T follicular helper cell (primary cell): ENCODE results near the gene HSD17B3.
"Not testable (repeated sequence)": the region's sequence is repeated elsewhere in the genome, so short reads cannot be mapped to it uniquely, and the experiment has no call there.

Source experiments
- DNase-seq: peaks from one replicate; pipeline ENCODE4 v3.0.0-alpha.2; 2020; ENCODE audit warnings: low read depth

HSD17B3 gene

GRCh38 chr9:96306958-96307357 is 5.0 kb upstream of the HSD17B3 start:
- DNase-seq: not testable (repeated sequence)

- DNase-seq: no peak
These were observed 3.2 kb upstream of the HSD17B3 start for GRCh38 chr9:96305171-96305570.

DNA sequence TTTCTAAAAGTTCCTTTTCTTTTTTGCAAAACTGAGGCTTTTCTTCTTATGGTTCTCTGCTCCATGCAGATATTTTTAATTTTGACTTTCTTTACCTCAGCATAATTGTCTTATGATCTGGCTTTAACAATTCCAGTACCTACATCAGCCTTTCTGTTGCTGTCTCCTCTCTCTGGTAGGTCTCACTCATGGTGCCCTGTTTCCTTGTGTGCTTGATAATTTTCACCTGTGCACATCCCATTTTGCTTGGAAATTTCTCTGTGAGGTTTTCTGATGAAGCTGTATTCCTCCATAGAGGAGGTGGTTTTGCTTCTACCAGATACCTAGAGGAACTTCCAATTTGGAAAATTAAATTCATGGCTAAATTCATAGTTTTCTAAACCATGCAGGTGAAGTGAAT is 2.3 kb upstream of the HSD17B3 start:
- DNase-seq: no peak

DNA sequence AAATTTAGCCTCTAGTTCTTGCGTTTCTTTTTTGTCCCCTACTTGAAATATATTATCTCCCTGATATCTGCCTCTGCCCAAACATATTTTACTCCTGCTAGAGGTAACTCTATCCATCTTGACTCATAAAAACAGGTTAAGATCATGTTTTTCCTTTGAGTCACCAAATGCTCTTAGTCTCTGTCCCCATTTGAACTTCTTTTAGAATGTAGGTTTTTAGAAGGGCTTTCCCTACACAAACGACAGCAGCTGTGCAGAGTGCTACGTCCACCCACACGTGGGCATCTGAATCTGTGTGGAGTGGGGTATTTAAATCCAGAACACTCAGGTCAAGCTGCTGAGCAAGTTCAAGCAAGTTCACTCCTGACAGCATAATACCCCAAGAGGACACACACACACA is 2.2 kb downstream of the HSD17B3 start:
- DNase-seq: no peak

- no peak for DNase-seq
These were observed 7.8 kb downstream of the HSD17B3 start for GRCh38 chr9:96294159-96294545.

GRCh38 chr9:96293498-96294158 is 8.3 kb downstream of the HSD17B3 start:
- no peak for DNase-seq

DNA sequence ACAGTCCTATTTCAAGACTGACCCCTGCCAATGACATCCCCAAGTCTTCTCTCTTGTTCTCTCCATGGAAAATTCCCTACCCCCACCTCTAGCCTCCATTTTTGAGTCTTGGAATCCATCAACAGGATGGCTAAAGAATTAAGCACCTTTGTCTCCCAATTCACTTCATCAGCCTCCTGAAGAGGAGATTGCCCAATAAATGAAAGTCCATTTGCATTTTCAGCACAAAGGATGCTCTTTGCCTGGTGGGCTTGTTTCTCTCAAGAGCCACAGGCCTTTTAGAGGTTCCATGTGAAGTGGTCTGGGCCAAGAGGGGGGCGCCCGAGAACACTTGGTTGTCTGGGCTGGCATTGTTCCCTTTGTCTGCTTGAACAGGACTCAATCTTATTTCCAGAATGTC is 12.6 kb downstream of the HSD17B3 start:
- DNase-seq: no peak

DNA sequence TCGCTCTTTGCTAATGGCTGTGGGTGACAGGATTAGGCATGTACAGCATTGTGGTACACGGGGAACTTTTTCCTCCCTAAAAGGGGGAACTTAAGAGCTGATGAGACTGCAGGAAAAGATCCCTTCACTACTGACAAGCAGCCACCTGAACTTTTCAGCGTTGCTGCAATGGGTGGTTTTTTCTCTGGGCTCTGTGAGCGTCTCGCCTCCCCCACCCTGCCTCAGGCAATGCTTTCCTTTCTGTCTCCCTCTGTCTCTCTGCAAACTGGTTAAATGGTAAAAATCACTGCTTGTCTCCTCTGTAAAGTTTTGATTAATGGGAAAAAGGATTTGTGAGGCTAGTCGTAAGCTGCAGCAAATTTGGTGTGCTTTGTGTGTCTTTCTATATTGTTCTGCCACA is 20.3 kb downstream of the HSD17B3 start:
- no peak for DNase-seq

DNA sequence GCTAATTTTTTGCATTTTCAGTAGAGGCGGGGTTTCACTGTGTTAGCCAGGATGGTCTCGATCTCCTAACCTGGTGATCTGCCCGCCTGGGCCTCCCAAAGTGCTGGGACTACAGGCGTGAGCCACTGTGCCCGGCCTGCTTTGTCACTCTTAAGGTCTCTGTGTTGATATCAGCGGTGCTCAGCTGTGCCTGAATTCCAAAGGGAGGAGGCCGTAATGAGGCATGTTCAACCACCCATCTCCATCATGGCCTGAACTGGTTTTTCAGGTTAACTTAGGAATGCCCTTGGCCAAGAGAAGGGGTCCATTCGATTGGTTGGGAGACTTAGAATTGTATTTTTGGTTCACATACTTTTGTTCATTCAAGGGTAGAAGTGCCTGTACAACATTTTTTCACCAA is 22.0 kb downstream of the HSD17B3 start:
- DNase-seq: no peak

GRCh38 chr9:96274939-96275338 is 27.0 kb downstream of the HSD17B3 start:
- no peak for DNase-seq

GRCh38 chr9:96270236-96270744 is 31.7 kb downstream of the HSD17B3 start:
- DNase-seq: no peak

DNA sequence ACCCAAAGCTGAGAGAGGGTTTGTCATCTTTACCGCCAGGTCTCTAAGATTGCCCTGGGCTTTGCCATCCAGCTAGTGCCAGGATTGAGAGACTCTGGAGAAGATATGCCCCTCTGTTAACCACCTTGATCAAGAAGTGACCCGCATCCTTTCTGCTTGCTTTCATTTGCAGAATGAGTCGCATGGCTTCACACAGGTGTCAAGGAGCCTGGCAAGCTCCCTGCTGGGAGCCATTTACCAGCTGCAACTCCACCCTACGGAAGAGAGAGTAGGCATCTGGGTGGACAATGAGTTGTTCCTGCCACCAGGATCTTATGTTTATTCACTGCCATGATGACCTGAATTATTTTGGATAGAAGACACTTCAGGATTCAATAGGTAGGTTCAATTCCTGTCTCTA is 43.0 kb downstream of the HSD17B3 start:
- DNase-seq: no peak

- DNase-seq: no peak
These were observed 45.2 kb downstream of the HSD17B3 start for GRCh38 chr9:96256800-96257199.

GRCh38 chr9:96255698-96256097 is 46.3 kb downstream of the HSD17B3 start:
- DNase-seq: no peak

GRCh38 chr9:96253059-96253696 is 48.8 kb downstream of the HSD17B3 start:
- DNase-seq: no peak

- DNase-seq: no peak
These were observed 50.5 kb downstream of the HSD17B3 start for GRCh38 chr9:96251451-96251850.

- no peak for DNase-seq
These were observed 52.2 kb downstream of the HSD17B3 start for GRCh38 chr9:96249746-96250145.

DNA sequence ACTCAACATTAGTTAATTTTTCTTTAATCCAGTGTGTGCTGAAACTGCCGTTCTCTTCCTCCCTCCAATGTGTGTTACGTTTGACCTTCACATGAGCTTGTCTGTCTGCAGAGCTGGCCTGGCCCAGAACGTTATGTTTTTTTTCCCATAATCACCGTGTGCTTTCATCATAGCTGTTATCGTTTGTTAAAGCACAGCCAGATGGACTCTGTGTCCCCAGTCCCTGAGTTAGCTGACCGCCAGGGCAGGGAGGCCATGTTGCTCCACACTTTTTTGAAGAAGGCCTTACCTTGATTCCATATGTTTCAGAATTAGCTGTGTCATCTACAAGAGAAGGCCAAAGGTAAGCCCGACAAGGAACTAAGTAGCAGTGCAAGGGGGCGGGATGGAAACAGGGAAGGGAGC is 55.7 kb downstream of the HSD17B3 start:
- DNase-seq: no peak

- no peak for DNase-seq
These were observed 56.6 kb downstream of the HSD17B3 start for GRCh38 chr9:96245399-96245798.

- DNase-seq: no peak
These were observed 58.2 kb downstream of the HSD17B3 start for GRCh38 chr9:96243778-96244177.

DNA sequence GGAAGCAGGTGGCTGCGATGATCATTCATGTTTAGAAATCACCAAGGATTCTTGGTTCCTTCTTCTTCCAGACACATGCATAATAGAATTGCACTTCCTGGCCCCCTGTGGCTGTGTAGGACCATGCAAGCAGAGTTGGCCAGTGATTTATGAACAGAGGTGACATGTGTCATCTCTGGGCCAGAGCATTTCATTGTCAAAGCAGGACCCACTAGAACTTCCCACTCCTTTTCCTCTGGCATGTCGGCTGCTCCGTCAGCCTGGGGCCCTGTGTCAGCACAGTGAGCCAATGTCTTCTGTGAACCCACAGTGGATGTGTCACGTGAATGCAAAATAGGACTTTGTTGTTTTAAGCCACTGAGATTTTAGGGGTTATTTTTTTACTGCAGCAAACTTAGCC is 59.2 kb downstream of the HSD17B3 start:
- DNase-seq: no peak

DNA sequence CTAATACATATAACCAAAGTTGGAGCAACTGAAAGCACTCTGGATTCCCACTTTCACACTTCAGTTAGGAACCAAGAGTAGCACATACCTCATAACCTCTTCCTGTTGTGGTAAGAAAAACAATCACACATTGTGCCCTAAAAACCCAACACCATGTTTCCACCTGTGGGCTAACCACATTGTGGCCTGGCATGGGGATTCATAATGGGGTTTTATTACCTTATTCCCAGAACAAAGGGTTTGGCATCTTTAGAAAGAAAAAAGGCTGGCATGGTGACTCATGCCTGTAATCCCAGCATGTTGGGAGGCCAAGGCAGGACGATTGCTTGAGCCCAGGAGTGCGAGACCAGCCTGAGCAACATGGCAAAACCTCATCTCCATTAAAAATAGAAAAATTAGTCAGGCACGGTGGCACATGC is 60.6 kb downstream of the HSD17B3 start:
- no peak for DNase-seq

DNA sequence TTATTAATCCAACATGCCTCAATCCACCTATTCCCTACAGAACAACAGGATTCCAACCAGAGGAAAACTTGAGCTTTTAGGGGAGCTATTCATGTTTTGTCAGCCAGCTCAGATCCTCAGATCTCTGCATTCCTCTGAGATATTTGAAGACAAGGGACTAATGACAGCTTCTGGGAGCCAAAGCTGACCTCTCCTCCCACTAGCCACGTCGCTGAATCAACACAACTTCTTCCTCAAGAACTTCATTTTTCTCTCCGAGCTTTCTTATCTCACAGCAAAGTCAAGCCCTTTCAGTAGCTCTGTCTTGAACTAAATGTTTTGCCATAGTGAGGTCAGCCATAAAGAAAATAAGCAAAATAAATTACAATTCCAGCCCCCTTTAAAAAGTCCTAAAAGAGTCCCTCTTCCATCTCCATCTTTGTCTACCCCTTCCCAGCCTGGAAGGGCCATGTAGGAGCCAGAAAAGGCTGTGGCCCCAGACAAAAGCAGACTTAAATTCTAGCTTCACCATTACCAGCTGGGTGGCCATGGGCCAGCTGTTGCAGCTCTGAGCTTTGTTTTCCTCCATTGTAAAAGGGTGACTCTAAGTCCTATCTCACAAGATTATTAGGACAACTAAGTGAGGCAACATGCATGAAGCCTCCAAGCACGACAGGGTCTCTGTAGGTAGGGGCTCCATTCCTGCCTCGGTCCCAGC is 65.0 kb downstream of the HSD17B3 start:
- no peak for DNase-seq
